CD14-positive monocyte (primary cell): ENCODE results near the gene ATXN1. TPM values are rescaled to one million over a fixed set of nuclear protein-coding genes. Genes with fewer than 3 reads are reported as not detected.

Experiments used
- DNase-seq, 3 donors: peaks; one replicate each; pipeline ENCODE4 v3.0.0-alpha.2; 2011 to 2022
- H2AFZ ChIP-seq: 2 replicates; pipeline ENCODE4 v1.6.0; 2012; ENCODE audit warnings: mild to moderate bottlenecking, low read depth, low read length, inconsistent platforms; ENCODE audit not compliant: insufficient read depth, poor library complexity, severe bottlenecking
- H3K27ac ChIP-seq, 2 donors: 1 replicate in 1 of 2; 2 replicates in 1 of 2; pipeline ENCODE4 v1.5.1; 2012 to 2013; ENCODE audit warnings: low read length in 2 of 2, control low read depth in 1 of 2, inconsistent platforms in 1 of 2, low read depth in 1 of 2, mild to moderate bottlenecking in 1 of 2
- H3K27me3 ChIP-seq, 2 donors: one replicate each; pipeline versions ENCODE4 v1.6.0 to v1.6.1; 2011 to 2013; ENCODE audit warnings: low read length in 2 of 2; ENCODE audit not compliant: control insufficient read depth in 2 of 2, insufficient read depth in 2 of 2
- H3K36me3 ChIP-seq, 2 donors: replicated peaks in 1 of 2; 1 replicate in 1 of 2; 2 replicates in 1 of 2; pipeline versions ENCODE4 v1.5.1 to v1.6.1; 2012 to 2013; ENCODE audit warnings: low read length in 2 of 2, control low read depth in 1 of 2, inconsistent platforms in 1 of 2, mild to moderate bottlenecking in 1 of 2; ENCODE audit not compliant: insufficient read depth in 2 of 2, control insufficient read depth in 1 of 2
- H3K4me1 ChIP-seq, 2 donors: 1 replicate in 1 of 2; 2 replicates in 1 of 2; pipeline versions ENCODE4 v1.5.1 to v1.6.1; 2012 to 2013; ENCODE audit warnings: low read length in 2 of 2, control low read depth in 1 of 2, inconsistent platforms in 1 of 2, mild to moderate bottlenecking in 1 of 2, moderate library complexity in 1 of 2; ENCODE audit not compliant: insufficient read depth in 2 of 2, control insufficient read depth in 1 of 2
- H3K4me2 ChIP-seq: replicated peaks from 2 replicates; pipeline ENCODE3; 2012; ENCODE audit warnings: low read length, moderate library complexity, mild to moderate bottlenecking; ENCODE audit not compliant: poor library complexity, severe bottlenecking; ENCODE audit errors: extremely low read depth
- H3K4me3 ChIP-seq, 3 experiments: fragments of 200-600 bp in 1 of 3; sonication (generic) in 1 of 3; replicated peaks in 1 of 3; 1 replicate in 2 of 3; 2 replicates in 1 of 3; pipeline ENCODE4 v1.5.1; 2011 to 2013; ENCODE audit warnings: low read length in 3 of 3, mild to moderate bottlenecking in 3 of 3, control low read depth in 2 of 3, low read depth in 2 of 3, inconsistent platforms in 1 of 3, moderate library complexity in 1 of 3
- H3K79me2 ChIP-seq: 2 replicates; pipeline ENCODE4 v1.6.0; 2012; ENCODE audit warnings: mild to moderate bottlenecking, control low read depth, inconsistent platforms, low read length, moderate library complexity; ENCODE audit not compliant: insufficient read depth
- H3K9ac ChIP-seq: 2 replicates; pipeline ENCODE4 v1.6.0; 2017; ENCODE audit warnings: low read length, mild to moderate bottlenecking; ENCODE audit not compliant: insufficient read depth, poor library complexity, severe bottlenecking
- H3K9me3 ChIP-seq, 2 donors: replicated peaks in 1 of 2; 1 replicate in 1 of 2; 2 replicates in 1 of 2; pipeline versions ENCODE4 v1.5.1 to v1.6.1; 2012 to 2013; ENCODE audit warnings: low read length in 2 of 2, control low read depth in 1 of 2; ENCODE audit not compliant: control insufficient read depth in 1 of 2, insufficient read depth in 1 of 2
- H4K20me1 ChIP-seq: 2 replicates; pipeline ENCODE4 v1.6.0; 2012; ENCODE audit warnings: mild to moderate bottlenecking, low read length, control low read depth, moderate library complexity; ENCODE audit not compliant: insufficient read depth
- H3K27ac Mint-ChIP-seq, 7 donors: one replicate each; pipeline ENCODE4 v1.8.0; 2020; ENCODE audit warnings: mild to moderate bottlenecking in 7 of 7, mixed read lengths in 7 of 7, moderate library complexity in 6 of 7, inconsistent platforms in 2 of 7
- H3K27me3 Mint-ChIP-seq, 3 donors: one replicate each; pipeline ENCODE4 v1.8.0; 2021 to 2022; ENCODE audit warnings: low read depth in 3 of 3, mild to moderate bottlenecking in 3 of 3, mixed read lengths in 3 of 3, moderate library complexity in 3 of 3, inconsistent platforms in 1 of 3
- H3K36me3 Mint-ChIP-seq, 2 donors: one replicate each; pipeline ENCODE4 v1.8.0; 2020; ENCODE audit warnings: mixed read lengths in 2 of 2, inconsistent platforms in 1 of 2, mild to moderate bottlenecking in 1 of 2
- H3K4me1 Mint-ChIP-seq: one replicate; pipeline ENCODE4 v1.8.0; 2020; ENCODE audit warnings: mild to moderate bottlenecking, mixed read lengths
- H3K4me3 Mint-ChIP-seq, 2 donors: one replicate each; pipeline ENCODE4 v1.8.0; 2020; ENCODE audit warnings: mild to moderate bottlenecking in 2 of 2, mixed read lengths in 2 of 2, moderate library complexity in 1 of 2
- H3K9me3 Mint-ChIP-seq, 7 donors: one replicate each; pipeline ENCODE4 v1.8.0; 2020 to 2022; ENCODE audit warnings: mixed read lengths in 7 of 7, mild to moderate bottlenecking in 6 of 7, moderate library complexity in 6 of 7, inconsistent platforms in 2 of 7
- CTCF ChIP-seq: fragments of 200-600 bp; IDR thresholded peaks from one replicate; pipeline ENCODE4 v1.8.0; 2022; ENCODE audit warnings: antibody characterized with exemption, mild to moderate bottlenecking
- WGBS: methylation state at CpG from one replicate; pipeline ENCODE4 v1.1.5; 2013; ENCODE audit warnings: missing lambda C conversion rate; ENCODE audit not compliant: insufficient coverage; 5-methylcytosine and 5-hydroxymethylcytosine counted together
- intact Hi-C, 2 donors: fragments of 100-400 bp; cut with micrococcal nuclease; formaldehyde crosslinking; loops; one replicate each; pipeline versions ENCODE4 v1.15.0 to v1.15.1; 2023
- polyA plus RNA-seq, 3 donors: library from polyadenylated mRNA; depleted of rRNA in 1 of 3; unstranded in 2 of 3; stranded (reverse) in 1 of 3; fragments of 300-500 nt in 2 of 3; fragments of >200 nt in 1 of 3; fragmentation: Illumina TruSeq in 2 of 3; gene quantifications; 1 replicate in 2 of 3; 2 replicates in 1 of 3; pipeline ENCODE4 v1.2.3, GENCODE V29; 2012 to 2021

Gene ATXN1
- polyA plus RNA-seq, 3 donors, result 8.8 to 19.1 (median 10.9) TPM

GRCh38 chr6:16316741-16317251 is 444.5 kb downstream of the ATXN1 start:
- intact Hi-C loops, result no loop called here
- peaks cover 27% of the 10 kb centered on the region for H3K4me1 Mint-ChIP-seq
- DNase-seq, result peak in 2 of 3 donors; percentile 34 to 45
- peaks cover 0 to 3% (median 3%) of the 10 kb centered on the region in 3 donors for H3K27me3 Mint-ChIP-seq
- Histone ChIP-seq H3K27me3 (no peaks in the 10 kb centered on the region), H3K9me3 (no peaks in the 10 kb centered on the region), H3K4me3 (no peak overlapping the region), H3K36me3 (peaks cover 0 to 16% of the 10 kb centered on the region in 2 donors), H3K79me2 (no peaks in the 10 kb centered on the region), H4K20me1 (peaks cover 38% of the 10 kb centered on the region), H2AFZ (no peak overlapping the region), H3K4me2 (no peak overlapping the region), H3K9ac (no peak overlapping the region), H3K27ac (no peak overlapping the region), H3K4me1 (peaks cover 18 to 20% of the 10 kb centered on the region in 2 donors)
- peak; percentile 96 for TF ChIP-seq CTCF
- WGBS, result 100% methylated on average over 2 of the region's 7 CpGs
- no peak overlapping the region for H3K27ac Mint-ChIP-seq
- H3K4me3 Mint-ChIP-seq, result no peak overlapping the region
- peaks cover 25 to 30% of the 10 kb centered on the region in 2 donors for H3K36me3 Mint-ChIP-seq
- no peaks in the 10 kb centered on the region for H3K9me3 Mint-ChIP-seq

- no peak overlapping the region for H3K4me3 Mint-ChIP-seq
Measured at GRCh38 chr6:16314296-16314695, 447.0 kb downstream of the ATXN1 start.

More at GRCh38 chr6:16314296-16314695, 447.0 kb downstream of the ATXN1 start:
- Histone ChIP-seq H3K4me1 (no peaks in the 10 kb centered on the region), H3K79me2 (no peaks in the 10 kb centered on the region), H3K27me3 (no peaks in the 10 kb centered on the region), H3K4me2 (no peak overlapping the region), H3K27ac (no peak overlapping the region), H3K36me3 (peaks cover 0 to 20% of the 10 kb centered on the region in 2 donors), H3K9ac (no peak overlapping the region), H2AFZ (no peak overlapping the region), H3K4me3 (no peak overlapping the region), H3K9me3 (no peaks in the 10 kb centered on the region), H4K20me1 (peaks cover 24% of the 10 kb centered on the region)
- no peak for TF ChIP-seq CTCF
- no peak for DNase-seq
- no CpG with 5 or more reads among the region's 4 CpGs for WGBS
- Mint-ChIP-seq H3K27me3 (peaks cover 0 to 3% (median 2%) of the 10 kb centered on the region in 3 donors), H3K36me3 (peaks cover 27 to 29% of the 10 kb centered on the region in 2 donors), H3K27ac (no peak overlapping the region), H3K4me1 (peaks cover 6% of the 10 kb centered on the region), H3K9me3 (no peaks in the 10 kb centered on the region)
- intact Hi-C loops, result no loop called here
